Right lobe of liver (tissue), 4 donors: ENCODE measurements around the gene ZFR2.

Source experiments
- POLR2A ChIP-seq: fragments of 450-650 bp; IDR thresholded peaks from one replicate; pipeline ENCODE4 v1.6.1; 2017; ENCODE audit warnings: antibody characterized with exemption, mild to moderate bottlenecking
- TF ChIP-seq, protein P1 (sequence below), 4 donors: fragments of 200-600 bp in 3 of 4; fragments of 450-650 bp in 1 of 4; IDR thresholded peaks; one replicate each; pipeline versions ENCODE4 v1.5.1 to v1.8.0; 2016 to 2022; ENCODE audit warnings: antibody characterized with exemption in 4 of 4, mild to moderate bottlenecking in 2 of 4
- donor health status: DM: no; HTN: no; CAD: no.
- donor health status: DM: no; HTN: no; CAD: no.
- donor health status: DM: no; HTN: yes; CAD: no.

DNA sequence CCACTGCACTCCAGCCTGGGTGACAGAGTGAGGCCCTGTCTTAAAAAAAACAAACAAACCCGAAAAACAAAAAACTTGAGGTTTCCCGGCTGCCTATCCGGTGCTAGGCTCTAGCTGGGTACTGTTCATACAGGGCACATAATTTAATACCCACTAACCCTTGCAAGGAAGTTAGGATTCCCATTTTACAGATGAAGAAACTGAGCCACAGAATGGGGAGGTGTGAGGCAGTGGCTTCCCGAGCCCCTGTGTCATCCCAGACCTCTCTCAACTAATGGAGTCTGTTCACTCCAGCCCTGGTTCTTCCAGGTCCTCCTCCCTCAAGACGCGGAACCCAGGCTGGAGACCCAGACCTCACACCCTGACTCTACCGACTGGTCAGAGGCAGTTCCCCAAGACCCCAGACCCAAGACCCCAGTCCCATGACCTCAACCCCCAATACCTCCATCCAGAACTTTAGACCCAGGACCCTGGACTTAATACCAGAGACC is 107.9 kb downstream of the ZFR2 start:
- TF ChIP-seq, protein P1, sequence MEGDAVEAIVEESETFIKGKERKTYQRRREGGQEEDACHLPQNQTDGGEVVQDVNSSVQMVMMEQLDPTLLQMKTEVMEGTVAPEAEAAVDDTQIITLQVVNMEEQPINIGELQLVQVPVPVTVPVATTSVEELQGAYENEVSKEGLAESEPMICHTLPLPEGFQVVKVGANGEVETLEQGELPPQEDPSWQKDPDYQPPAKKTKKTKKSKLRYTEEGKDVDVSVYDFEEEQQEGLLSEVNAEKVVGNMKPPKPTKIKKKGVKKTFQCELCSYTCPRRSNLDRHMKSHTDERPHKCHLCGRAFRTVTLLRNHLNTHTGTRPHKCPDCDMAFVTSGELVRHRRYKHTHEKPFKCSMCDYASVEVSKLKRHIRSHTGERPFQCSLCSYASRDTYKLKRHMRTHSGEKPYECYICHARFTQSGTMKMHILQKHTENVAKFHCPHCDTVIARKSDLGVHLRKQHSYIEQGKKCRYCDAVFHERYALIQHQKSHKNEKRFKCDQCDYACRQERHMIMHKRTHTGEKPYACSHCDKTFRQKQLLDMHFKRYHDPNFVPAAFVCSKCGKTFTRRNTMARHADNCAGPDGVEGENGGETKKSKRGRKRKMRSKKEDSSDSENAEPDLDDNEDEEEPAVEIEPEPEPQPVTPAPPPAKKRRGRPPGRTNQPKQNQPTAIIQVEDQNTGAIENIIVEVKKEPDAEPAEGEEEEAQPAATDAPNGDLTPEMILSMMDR (IDR thresholded peaks at IDR 0.05) = no peak
- TF ChIP-seq POLR2A = no peak
